ENCODE results near the gene NRL.
"Not testable (repeated sequence)": the region's sequence is repeated elsewhere in the genome, so short reads cannot be mapped to it uniquely, and the experiment has no call there.

- not testable (repeated sequence) for TF ChIP-seq CTCF (IDR thresholded peaks at IDR 0.05; ENCODE audit: low read length); EZH2 (IDR thresholded peaks at IDR 0.05; ENCODE audit: borderline replicate concordance, low read length)
Observed at GRCh38 chr14:24049002-24049401, 65.7 kb downstream of the NRL start.
